A673 (cell line): Measurements from ENCODE around the gene ALOX15B. TPM values are rescaled to one million over a fixed set of nuclear protein-coding genes. Genes with fewer than 3 reads are reported as not detected.

ENCODE experiments used
- BruUV-seq: library from RNA; stranded (reverse); fragments of 400-500 nt; replicated peaks from 2 replicates; lab custom pipeline; 2021; lab: Mats Ljungman, UMichigan
- CTCF ChIA-PET: fragments of 300-600 bp; sonication (Branson Sonifier 250); formaldehyde crosslinking; loops from one replicate; lab custom pipeline; 2022; ENCODE audit warnings: antibody characterized with exemption; lab: Charles Lee
- POLR2A ChIA-PET: fragments of 300-600 bp; sonication (Branson Sonifier 250); formaldehyde crosslinking; loops from one replicate; lab custom pipeline; 2022; ENCODE audit warnings: antibody characterized with exemption; ENCODE audit not compliant: low non-redundant PET; lab: Charles Lee
- DNase-seq: peaks from one replicate; pipeline ENCODE4 v3.0.0-alpha.2; 2015; ENCODE audit warnings: low spot score
- H3K27ac ChIP-seq: fragments of 200-600 bp; sonication (generic); 2 replicates; pipeline ENCODE4 v1.5.1; 2016; ENCODE audit warnings: mixed run types, low read depth, mild to moderate bottlenecking, mixed read lengths, antibody characterized with exemption, low read length; ENCODE audit not compliant: poor library complexity, severe bottlenecking
- H3K27me3 ChIP-seq: fragments of 200-600 bp; sonication (generic); replicated peaks from 2 replicates; pipeline ENCODE4 v1.6.1; 2017; ENCODE audit warnings: mixed run types, low read depth, mild to moderate bottlenecking, mixed read lengths, antibody characterized with exemption, low read length; ENCODE audit not compliant: insufficient read depth, poor library complexity
- H3K36me3 ChIP-seq: fragments of 200-600 bp; sonication (generic); 2 replicates; pipeline ENCODE4 v1.6.1; 2016; ENCODE audit warnings: mixed run types, mild to moderate bottlenecking, mixed read lengths, antibody characterized with exemption, low read length; ENCODE audit not compliant: insufficient read depth, poor library complexity, severe bottlenecking
- H3K4me1 ChIP-seq: fragments of 200-600 bp; sonication (generic); 2 replicates; pipeline ENCODE4 v1.6.1; 2017; ENCODE audit warnings: mixed run types, mild to moderate bottlenecking, mixed read lengths, antibody characterized with exemption, low read length; ENCODE audit not compliant: insufficient read depth, poor library complexity, severe bottlenecking
- H3K4me3 ChIP-seq: fragments of 200-600 bp; sonication (generic); 2 replicates; pipeline ENCODE4 v1.5.1; 2016; ENCODE audit warnings: low read depth, mixed run types, mild to moderate bottlenecking, mixed read lengths, low read length; ENCODE audit not compliant: poor library complexity, severe bottlenecking
- H3K9me3 ChIP-seq: fragments of 200-600 bp; sonication (generic); 2 replicates; pipeline ENCODE4 v1.6.1; 2016; ENCODE audit warnings: mixed run types, low read depth, mild to moderate bottlenecking, mixed read lengths, antibody characterized with exemption, low read length; ENCODE audit not compliant: poor library complexity, severe bottlenecking
- EZH2 ChIP-seq: fragments of 200-600 bp; sonication (generic); IDR thresholded peaks from 2 replicates; pipeline ENCODE4 v1.6.1; 2017; ENCODE audit warnings: borderline replicate concordance, low read depth, mild to moderate bottlenecking, mixed read lengths, antibody characterized with exemption, low read length; ENCODE audit not compliant: poor library complexity, severe bottlenecking
- intact Hi-C: fragments of 100-400 bp; cut with micrococcal nuclease; formaldehyde crosslinking; loops from one replicate; pipeline ENCODE4 v1.10.0; 2022; ENCODE audit not compliant: unreplicated experiment
- total RNA-seq: library from RNA; stranded (reverse); gene quantifications from 2 replicates; pipeline ENCODE4 v1.2.3, GENCODE V29; 2021
- TF ChIP-seq, protein P1 (sequence below): fragments of 300-800, 200-600 bp; sonication (generic); conservative IDR thresholded peaks from 2 replicates; pipeline ENCODE4 v1.5.1; 2017; ENCODE audit warnings: low read depth, mild to moderate bottlenecking, antibody characterized with exemption, low read length, moderate library complexity, mixed read lengths

ALOX15B gene
- total RNA-seq, 1 experiment from 2014 or later: 0.30 TPM

GRCh38 chr17:8062435-8062806 is 23.6 kb downstream of the ALOX15B start:
- no peak for DNase-seq
- Histone ChIP-seq H3K27ac (no peak overlapping the region), H3K4me3 (peak overlapping the region; percentile 27), H3K4me1 (peaks cover 10% of the 10 kb centered on the region), H3K27me3 (peaks cover 14% of the 10 kb centered on the region), H3K9me3 (no peaks in the 10 kb centered on the region), H3K36me3 (no peaks in the 10 kb centered on the region)
- ChIA-PET POLR2A (no interaction called here), CTCF (interaction anchor here (0.9 to 1.8 kb wide), 2 partner anchors 11 to 17 kb away, joined by 4 to 9 read pairs; no protein-coding TSS in a partner anchor)
- TF ChIP-seq, protein P1, sequence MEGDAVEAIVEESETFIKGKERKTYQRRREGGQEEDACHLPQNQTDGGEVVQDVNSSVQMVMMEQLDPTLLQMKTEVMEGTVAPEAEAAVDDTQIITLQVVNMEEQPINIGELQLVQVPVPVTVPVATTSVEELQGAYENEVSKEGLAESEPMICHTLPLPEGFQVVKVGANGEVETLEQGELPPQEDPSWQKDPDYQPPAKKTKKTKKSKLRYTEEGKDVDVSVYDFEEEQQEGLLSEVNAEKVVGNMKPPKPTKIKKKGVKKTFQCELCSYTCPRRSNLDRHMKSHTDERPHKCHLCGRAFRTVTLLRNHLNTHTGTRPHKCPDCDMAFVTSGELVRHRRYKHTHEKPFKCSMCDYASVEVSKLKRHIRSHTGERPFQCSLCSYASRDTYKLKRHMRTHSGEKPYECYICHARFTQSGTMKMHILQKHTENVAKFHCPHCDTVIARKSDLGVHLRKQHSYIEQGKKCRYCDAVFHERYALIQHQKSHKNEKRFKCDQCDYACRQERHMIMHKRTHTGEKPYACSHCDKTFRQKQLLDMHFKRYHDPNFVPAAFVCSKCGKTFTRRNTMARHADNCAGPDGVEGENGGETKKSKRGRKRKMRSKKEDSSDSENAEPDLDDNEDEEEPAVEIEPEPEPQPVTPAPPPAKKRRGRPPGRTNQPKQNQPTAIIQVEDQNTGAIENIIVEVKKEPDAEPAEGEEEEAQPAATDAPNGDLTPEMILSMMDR: no peak
- no peak for TF ChIP-seq EZH2
- intact Hi-C loops: loop anchor here (5.0 kb wide), 1 partner anchor 55 kb away; the partner anchor contains the start of gene ALOXE3
- BruUV-seq: no TSS peak

DNA sequence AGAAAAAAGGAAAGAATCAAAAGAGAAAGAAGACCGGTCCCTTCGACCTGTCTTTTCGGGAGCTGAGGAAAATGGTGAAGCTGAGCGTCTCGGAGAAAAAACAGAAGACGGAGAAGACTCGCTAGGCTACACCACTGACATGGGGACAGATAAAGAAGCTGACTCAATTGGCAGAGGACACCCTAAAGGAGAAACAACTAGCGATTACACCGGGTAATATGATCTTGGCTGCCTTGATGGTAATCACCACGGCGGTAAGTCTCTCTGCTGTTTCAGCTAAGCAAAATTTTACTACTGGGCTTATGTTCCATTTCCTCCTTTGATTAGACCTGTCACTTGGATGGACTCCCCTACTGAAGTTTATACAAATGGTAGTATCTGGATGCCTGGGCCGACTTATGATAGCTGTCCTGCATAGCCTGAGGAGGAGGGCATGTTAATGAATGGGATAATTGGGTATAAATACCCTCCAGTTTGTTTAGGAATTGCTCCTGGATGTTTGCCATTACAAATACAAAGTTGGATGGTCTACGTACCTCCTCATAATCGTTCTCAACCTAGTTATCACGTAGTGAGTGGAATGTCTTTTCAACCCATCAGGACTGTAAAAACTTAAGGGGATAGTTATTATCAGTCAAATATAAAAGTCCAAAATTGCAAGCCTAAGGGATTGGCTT is 24.1 kb downstream of the ALOX15B start:
- CTCF ChIA-PET: interaction anchor here (0.9 to 1.8 kb wide), 2 partner anchors 11 to 16 kb away, joined by 4 to 9 read pairs; no protein-coding TSS in a partner anchor
- H3K4me1 ChIP-seq: peaks cover 10% of the 10 kb centered on the region
- TF ChIP-seq, protein P1: no peak
- TF ChIP-seq EZH2: no peak
- no peaks in the 10 kb centered on the region for H3K36me3 ChIP-seq
- peaks cover 14% of the 10 kb centered on the region for H3K27me3 ChIP-seq
- no peak overlapping the region for H3K27ac ChIP-seq
- no TSS peak for BruUV-seq
- DNase-seq: no peak
- no peaks in the 10 kb centered on the region for H3K9me3 ChIP-seq
- peak overlapping the region; percentile 27 for H3K4me3 ChIP-seq
- POLR2A ChIA-PET: no interaction called here
- intact Hi-C loops: loop anchor here (5.0 kb wide), 1 partner anchor 54 kb away; the partner anchor contains the start of gene ALOXE3

- peaks cover 10% of the 10 kb centered on the region for H3K4me1 ChIP-seq
- no peak overlapping the region for H3K27ac ChIP-seq
- no peaks in the 10 kb centered on the region for H3K9me3 ChIP-seq
- H3K27me3 ChIP-seq: peaks cover 14% of the 10 kb centered on the region
- TF ChIP-seq, protein P1: no peak
- no peak for TF ChIP-seq EZH2
- ChIA-PET CTCF (interaction anchor here (1.3 kb wide), 1 partner anchor 10 kb away, joined by 5 read pairs; no protein-coding TSS in a partner anchor), POLR2A (interaction anchor here (0.5 kb wide), 1 partner anchor 44 kb away, joined by 3 read pairs; no protein-coding TSS in a partner anchor)
- BruUV-seq: no TSS peak
- no peak for DNase-seq
- intact Hi-C loops: loop anchor here (5.0 kb wide), 1 partner anchor 53 kb away; the partner anchor contains the start of gene ALOXE3
- no peaks in the 10 kb centered on the region for H3K36me3 ChIP-seq
- H3K4me3 ChIP-seq: no peak overlapping the region
These were observed 25.1 kb downstream of the ALOX15B start for GRCh38 chr17:8063761-8064534.
